ENCODE measurements around the gene SLC39A11. TPM values are rescaled to one million over a fixed set of nuclear protein-coding genes. Genes with fewer than 3 reads are reported as not detected.

SLC39A11 gene
- total and polyA plus RNA-seq, 2 of the 13 experiments (the other 11 are each of a cell fraction or from before 2014, with no cell fraction given), result 17.2 to 31.5 TPM

- no peak for FAIRE-seq
- peak; percentile 91 for DNase-seq (ENCODE audit: low spot score)
- BruUV-seq (replicated peaks), result no TSS peak
- Histone ChIP-seq H3K36me3 (replicated peaks in 1 of 2; ENCODE audit: control insufficient read depth in 1 of 2, insufficient read depth in 2 of 2, low read length in 2 of 2) (no peaks in the 10 kb centered on the region), H3K4me2 (ENCODE audit: low read depth, low read length) (no peak overlapping the region), H3K4me1 (ENCODE audit: insufficient read depth, low read length) (peaks cover 58% of the 10 kb centered on the region), H3K27ac (ENCODE audit: extremely low read length, insufficient read depth, low read length) (no peak overlapping the region), H3K79me2 (ENCODE audit: insufficient read depth, low read length) (no peaks in the 10 kb centered on the region), H2AFZ (ENCODE audit: low read length) (no peak overlapping the region), H3K27me3 (ENCODE audit: control insufficient read depth in 1 of 2, insufficient read depth in 2 of 2, low read length in 2 of 2) (no peaks in the 10 kb centered on the region), H3K9ac (ENCODE audit: insufficient read depth, low read depth, low read length) (no peak overlapping the region), H3K9me3 (ENCODE audit: low read length) (no peaks in the 10 kb centered on the region), H4K20me1 (ENCODE audit: insufficient read depth, low read length) (no peaks in the 10 kb centered on the region), H3K4me3 (replicated peaks in 1 of 3; ENCODE audit: insufficient read depth in 1 of 3, low read depth in 2 of 3, low read length in 3 of 3) (no peak overlapping the region)
- ATAC-seq, result peak; percentile 60
- intact Hi-C loops (cut with micrococcal nuclease; ENCODE audit: unreplicated experiment), result no loop called here
- ChIA-PET CTCF (ENCODE audit: low intra/inter-chr PET ratio, low total read pairs) (interaction anchor here (0.8 to 1.4 kb wide), 2 partner anchors 67 to 142 kb away, joined by 3 to 5 read pairs; no protein-coding TSS in a partner anchor), POLR2A (interaction anchor here (0.7 kb wide), 1 partner anchor 175 kb away, joined by 3 read pairs; no protein-coding TSS in a partner anchor)
- in situ Hi-C loops (cut with HindIII; ENCODE audit: extremely low pct_ligation_motif_present, low pct_unique_long_range_greater_than_20kb), result no loop called here
- WGBS (ENCODE audit: low lambda C conversion rate), result 48% methylated on average over 6 of the region's 6 CpGs
- TF ChIP-seq GATA4 (IDR thresholded peaks at IDR 0.05; ENCODE audit: borderline replicate concordance, low read depth), result no peak
- no peak for TF ChIP-seq ATM (IDR thresholded peaks at IDR 0.05; ENCODE audit: borderline replicate concordance)
- 0 out of 2 replicates have a peak, but pooled peaks have one; percentile 23 for TF ChIP-seq ZNF792 (CRISPR knock-in tag; IDR thresholded peaks at IDR 0.05)
- peak; percentile 87 for TF ChIP-seq GATAD2A (CRISPR knock-in tag; IDR thresholded peaks at IDR 0.05)
- 0 out of 2 replicates have a peak, but pooled peaks have one; percentile 16 for TF ChIP-seq CREM (IDR thresholded peaks at IDR 0.05)
- TF ChIP-seq CREM (CRISPR knock-in tag; IDR thresholded peaks at IDR 0.05), result no peak
- peak; percentile 98 for TF ChIP-seq ZNF644 (CRISPR knock-in tag; IDR thresholded peaks at IDR 0.05; ENCODE audit: low read depth)
- TF ChIP-seq JDP2 (CRISPR knock-in tag; IDR thresholded peaks at IDR 0.05; ENCODE audit: borderline replicate concordance), result no peak
- no peak for TF ChIP-seq SAFB2 (CRISPR knock-in tag; IDR thresholded peaks at IDR 0.05; ENCODE audit: borderline replicate concordance, low read depth)
- peak; percentile 27 for TF ChIP-seq PATZ1 (CRISPR knock-in tag; IDR thresholded peaks at IDR 0.05)
- TF ChIP-seq HOMEZ (CRISPR knock-in tag; IDR thresholded peaks at IDR 0.05; ENCODE audit: low read depth), result peak; percentile 61; the same call in 1 of the 2 replicates
- TF ChIP-seq PCBP1 (IDR thresholded peaks at IDR 0.05; ENCODE audit: borderline replicate concordance, low read depth, low read length), result no peak
- no peak for TF ChIP-seq MATR3 (CRISPR knock-in tag; IDR thresholded peaks at IDR 0.05)
- no peak for TF ChIP-seq ZSCAN5A (CRISPR knock-in tag; IDR thresholded peaks at IDR 0.05; ENCODE audit: borderline replicate concordance)
- peak; percentile 79 for TF ChIP-seq ARID5B (CRISPR knock-in tag; IDR thresholded peaks at IDR 0.05)
- no peak for TF ChIP-seq KLF11 (CRISPR knock-in tag; IDR thresholded peaks at IDR 0.05)
- TF ChIP-seq PRMT3 (CRISPR knock-in tag; IDR thresholded peaks at IDR 0.05; ENCODE audit: borderline replicate concordance, low read depth), result no peak
These were observed 390.3 kb downstream of the SLC39A11 start for GRCh38 chr17:72702136-72702735.

Measured in HepG2 (cell line).